NCI-H1092 treated with DMSO at 0.1 percent for 48 hours (cell line): Measurements from ENCODE around the gene HS3ST5.
A peak's percentile ranks its signal among the peaks of the same experiment; 100 is the strongest.
"Not testable (repeated sequence)": the region's sequence is repeated elsewhere in the genome, so short reads cannot be mapped to it uniquely, and the experiment has no call there.

Source experiments
- DNase-seq: peaks from one replicate; lab custom pipeline; 2025; lab: John Stamatoyannopoulos, UW

The HS3ST5 gene

GRCh38 chr6:114153448-114153847, 189.4 kb downstream of the HS3ST5 start:
- DNase-seq, result no peak

- no peak for DNase-seq
Measured at GRCh38 chr6:114151064-114151690, 191.6 kb downstream of the HS3ST5 start.

GRCh38 chr6:114149182-114149581, 193.6 kb downstream of the HS3ST5 start:
- not testable (repeated sequence) for DNase-seq

GRCh38 chr6:114144887-114145851, 197.7 kb downstream of the HS3ST5 start:
- DNase-seq, result no peak

GRCh38 chr6:114142258-114142657, 200.6 kb downstream of the HS3ST5 start:
- no peak for DNase-seq

GRCh38 chr6:114140416-114140815, 202.4 kb downstream of the HS3ST5 start:
- no peak for DNase-seq

GRCh38 chr6:114138577-114139248, 204.1 kb downstream of the HS3ST5 start:
- DNase-seq, result no peak

GRCh38 chr6:114135363-114135971, 207.4 kb downstream of the HS3ST5 start:
- DNase-seq, result no peak

- no peak for DNase-seq
Measured at GRCh38 chr6:114133816-114134215, 209.0 kb downstream of the HS3ST5 start.

- DNase-seq, result no peak
Measured at GRCh38 chr6:114131945-114132344, 210.9 kb downstream of the HS3ST5 start.

GRCh38 chr6:114125576-114125975, 217.2 kb downstream of the HS3ST5 start:
- no peak for DNase-seq

GRCh38 chr6:114121913-114122662, 220.7 kb downstream of the HS3ST5 start:
- no peak for DNase-seq

GRCh38 chr6:114119056-114119455, 223.8 kb downstream of the HS3ST5 start:
- no peak for DNase-seq

GRCh38 chr6:114115652-114116051, 227.2 kb downstream of the HS3ST5 start:
- no peak for DNase-seq

GRCh38 chr6:114108119-114109002, 234.5 kb downstream of the HS3ST5 start:
- DNase-seq, result peak; percentile 29

GRCh38 chr6:114106020-114106419, 236.8 kb downstream of the HS3ST5 start:
- DNase-seq, result no peak

GRCh38 chr6:114101255-114101654, 241.6 kb downstream of the HS3ST5 start:
- no peak for DNase-seq

- DNase-seq, result no peak
Measured at GRCh38 chr6:114100215-114100994, 242.4 kb downstream of the HS3ST5 start.

GRCh38 chr6:114096561-114097172, 246.2 kb downstream of the HS3ST5 start:
- peak; percentile 11 for DNase-seq
